SIG-M5 treated with dmso at 0.1 percent for 504 hours (cell line): ENCODE measurements around the gene SOBP.

Source experiments
- DNase-seq: peaks from one replicate; lab custom pipeline; 2025; ENCODE audit not compliant: unreplicated experiment; lab: John Stamatoyannopoulos, UW

Gene SOBP

GRCh38 chr6:107523054-107523791 lies 33.3 kb downstream of the SOBP start:
- DNase-seq: no peak

- no peak for DNase-seq
These were observed 33.9 kb downstream of the SOBP start for GRCh38 chr6:107523794-107524193.

- no peak for DNase-seq
These were observed 34.7 kb downstream of the SOBP start for GRCh38 chr6:107524626-107525025.

GRCh38 chr6:107531868-107532267 lies 42.0 kb downstream of the SOBP start:
- no peak for DNase-seq

- DNase-seq: no peak
These were observed 42.8 kb downstream of the SOBP start for GRCh38 chr6:107532706-107533105.

GRCh38 chr6:107533415-107534059 lies 43.6 kb downstream of the SOBP start:
- no peak for DNase-seq

- DNase-seq: no peak
These were observed 44.7 kb downstream of the SOBP start for GRCh38 chr6:107534571-107535141.

GRCh38 chr6:107535626-107536025 lies 45.7 kb downstream of the SOBP start:
- no peak for DNase-seq

- no peak for DNase-seq
These were observed 46.5 kb downstream of the SOBP start for GRCh38 chr6:107536180-107536961.

- DNase-seq: no peak
These were observed 47.6 kb downstream of the SOBP start for GRCh38 chr6:107537559-107537958.

GRCh38 chr6:107538856-107539387 lies 49.0 kb downstream of the SOBP start:
- no peak for DNase-seq

GRCh38 chr6:107539409-107539808 lies 49.5 kb downstream of the SOBP start:
- DNase-seq: no peak

- no peak for DNase-seq
These were observed 50.0 kb downstream of the SOBP start for GRCh38 chr6:107539849-107540464.

GRCh38 chr6:107540465-107540857 lies 50.5 kb downstream of the SOBP start:
- DNase-seq: no peak

- no peak for DNase-seq
These were observed 52.3 kb downstream of the SOBP start for GRCh38 chr6:107542192-107542668.

- DNase-seq: no peak
These were observed 53.2 kb downstream of the SOBP start for GRCh38 chr6:107543088-107543487.

- no peak for DNase-seq
These were observed 53.6 kb downstream of the SOBP start for GRCh38 chr6:107543567-107543966.

GRCh38 chr6:107545763-107546162 lies 55.8 kb downstream of the SOBP start:
- DNase-seq: no peak

- no peak for DNase-seq
These were observed 57.0 kb downstream of the SOBP start for GRCh38 chr6:107546691-107547450.

- DNase-seq: no peak
These were observed 57.5 kb downstream of the SOBP start for GRCh38 chr6:107547451-107547840.
